Suppressor macrophage treated with lipopolysaccharide for 4 hours (primary cell): ENCODE measurements around the gene DENND4A.

ENCODE experiments used
- DNase-seq: peaks from one replicate; pipeline ENCODE4 v3.0.0-alpha.2; 2020

The DENND4A gene

DNA sequence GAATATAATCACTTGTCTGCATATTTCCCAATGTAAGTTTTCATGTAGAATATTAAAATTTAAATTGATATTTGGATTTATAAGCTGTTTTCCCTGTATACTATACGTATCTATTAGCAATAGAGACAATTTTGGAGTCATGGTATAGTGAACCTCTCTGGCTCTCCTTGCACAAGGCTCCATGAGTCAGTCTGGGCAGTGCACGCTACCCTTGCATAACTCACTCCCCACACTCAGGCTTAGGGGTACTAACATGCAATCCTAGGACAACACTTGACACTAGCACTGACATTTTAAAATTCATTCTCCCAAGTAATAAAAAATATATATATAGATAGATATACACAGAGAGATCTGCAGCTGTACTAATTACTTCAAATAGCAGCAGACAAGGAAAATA is 131.2 kb downstream of the DENND4A start:
- peak; percentile 13 for DNase-seq

DNA sequence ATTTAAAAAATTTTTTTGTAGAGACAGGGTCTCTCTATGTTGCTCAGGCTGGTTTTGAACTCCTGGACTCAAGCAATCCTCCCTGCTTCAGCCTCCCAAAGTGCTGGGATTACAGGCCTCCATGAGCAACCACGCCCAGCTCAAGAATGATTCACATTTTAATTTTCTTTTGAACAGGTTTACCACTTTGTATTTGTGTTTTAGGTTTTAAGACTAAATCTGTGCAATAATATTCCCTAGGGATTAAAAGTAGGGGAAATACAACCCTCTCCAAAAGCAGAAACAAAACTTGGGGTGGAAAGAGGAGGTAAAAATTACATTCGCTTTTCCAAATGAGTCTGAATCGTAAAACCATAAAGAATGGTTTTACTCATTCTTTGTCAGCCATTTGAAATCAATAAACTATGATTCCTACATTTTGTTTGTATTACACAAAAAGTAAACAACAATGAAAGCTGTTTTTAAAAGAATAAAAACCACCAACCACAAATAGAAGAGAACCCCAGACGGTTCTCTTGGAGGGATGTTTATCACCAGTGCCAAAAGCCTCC is 132.5 kb downstream of the DENND4A start:
- DNase-seq: no peak

DNA sequence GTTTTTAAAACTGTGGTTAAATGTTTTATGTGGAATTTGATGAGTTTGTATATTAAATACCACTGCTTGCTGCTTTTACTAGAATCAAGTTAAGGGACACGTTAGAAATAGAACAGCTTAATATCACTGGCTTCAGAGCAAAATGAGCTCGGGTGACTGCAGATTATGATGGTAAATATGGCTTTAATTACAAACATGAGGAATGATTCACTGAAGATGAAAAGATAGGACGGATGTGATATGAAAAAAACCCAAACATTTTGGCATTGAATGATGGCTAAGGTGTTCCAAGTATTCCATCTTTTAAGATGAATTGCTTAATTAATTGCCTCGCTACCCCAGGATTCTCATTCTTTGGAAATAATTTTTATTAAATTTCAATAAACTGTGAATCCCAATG is 136.6 kb downstream of the DENND4A start:
- no peak for DNase-seq

DNA sequence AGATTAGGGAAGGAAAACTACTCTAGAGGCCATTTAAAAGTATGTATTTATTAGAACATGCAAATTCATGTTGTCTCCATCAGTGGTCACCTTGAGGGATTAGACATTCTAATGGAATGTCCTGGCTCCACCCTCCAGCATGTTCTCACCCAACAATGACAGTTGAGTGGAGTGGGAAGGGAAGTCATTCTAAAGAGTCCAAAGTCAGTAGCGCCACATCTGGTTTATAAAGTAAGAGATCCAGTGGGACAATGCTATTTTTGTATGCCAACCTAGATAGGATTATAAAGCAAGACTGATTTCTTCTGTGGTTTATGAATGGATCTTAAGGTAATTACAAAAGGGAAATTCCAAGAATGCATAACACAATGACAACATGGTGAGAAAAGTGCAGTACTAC is 137.1 kb downstream of the DENND4A start:
- no peak for DNase-seq

DNA sequence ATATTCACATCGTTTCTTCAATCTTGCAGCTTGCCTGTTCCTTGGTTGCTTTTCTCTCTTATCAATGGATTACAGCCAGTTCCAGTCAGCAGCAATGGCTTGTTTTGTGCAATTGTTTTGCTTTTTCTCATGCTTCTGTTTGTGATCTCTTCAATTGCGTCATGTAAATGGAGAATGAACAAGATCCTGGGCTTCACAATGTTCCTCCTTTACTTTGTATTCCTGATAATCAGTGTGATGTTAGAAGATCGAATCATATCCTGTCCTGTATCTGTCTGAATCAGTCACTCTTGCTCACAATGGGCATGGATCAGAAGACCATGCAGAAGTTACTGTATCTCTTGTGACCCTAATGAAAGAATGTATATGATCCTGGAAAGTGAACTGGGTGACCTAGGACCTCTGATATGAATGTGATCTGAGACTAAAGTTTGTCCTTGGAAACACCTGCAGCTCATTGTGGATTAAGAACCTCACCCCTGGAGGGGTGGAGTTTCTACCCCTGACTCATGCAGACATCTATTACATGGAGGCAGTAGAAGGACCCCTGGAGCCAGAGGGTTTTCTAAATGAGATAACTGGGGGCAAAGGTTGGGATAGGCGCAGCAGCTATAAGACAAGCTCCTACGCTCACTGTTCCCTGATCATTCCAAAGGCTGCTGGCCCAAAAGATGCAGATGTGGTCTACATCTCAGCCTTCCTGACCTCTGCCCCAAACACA is 138.1 kb downstream of the DENND4A start:
- peak; percentile 7 for DNase-seq

DNA sequence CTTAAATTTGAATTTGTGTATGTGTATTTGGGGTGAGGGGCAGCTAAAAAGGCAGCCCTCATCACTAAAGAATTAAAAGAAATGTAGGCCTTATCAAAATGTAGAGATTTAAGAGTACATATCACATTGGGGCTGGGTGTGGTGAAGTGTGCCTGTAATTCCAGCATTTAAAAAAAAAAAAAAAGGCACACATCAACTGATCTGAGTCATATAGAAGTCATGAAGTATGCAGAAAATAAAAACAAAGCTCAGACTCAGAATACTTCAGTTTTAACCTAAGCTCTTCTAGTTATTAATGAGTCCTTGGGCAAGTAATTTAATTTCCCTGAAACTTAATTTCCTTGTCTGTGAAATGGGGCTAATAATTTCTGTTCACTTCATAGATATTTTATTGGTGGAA is 138.8 kb downstream of the DENND4A start:
- no peak for DNase-seq

DNA sequence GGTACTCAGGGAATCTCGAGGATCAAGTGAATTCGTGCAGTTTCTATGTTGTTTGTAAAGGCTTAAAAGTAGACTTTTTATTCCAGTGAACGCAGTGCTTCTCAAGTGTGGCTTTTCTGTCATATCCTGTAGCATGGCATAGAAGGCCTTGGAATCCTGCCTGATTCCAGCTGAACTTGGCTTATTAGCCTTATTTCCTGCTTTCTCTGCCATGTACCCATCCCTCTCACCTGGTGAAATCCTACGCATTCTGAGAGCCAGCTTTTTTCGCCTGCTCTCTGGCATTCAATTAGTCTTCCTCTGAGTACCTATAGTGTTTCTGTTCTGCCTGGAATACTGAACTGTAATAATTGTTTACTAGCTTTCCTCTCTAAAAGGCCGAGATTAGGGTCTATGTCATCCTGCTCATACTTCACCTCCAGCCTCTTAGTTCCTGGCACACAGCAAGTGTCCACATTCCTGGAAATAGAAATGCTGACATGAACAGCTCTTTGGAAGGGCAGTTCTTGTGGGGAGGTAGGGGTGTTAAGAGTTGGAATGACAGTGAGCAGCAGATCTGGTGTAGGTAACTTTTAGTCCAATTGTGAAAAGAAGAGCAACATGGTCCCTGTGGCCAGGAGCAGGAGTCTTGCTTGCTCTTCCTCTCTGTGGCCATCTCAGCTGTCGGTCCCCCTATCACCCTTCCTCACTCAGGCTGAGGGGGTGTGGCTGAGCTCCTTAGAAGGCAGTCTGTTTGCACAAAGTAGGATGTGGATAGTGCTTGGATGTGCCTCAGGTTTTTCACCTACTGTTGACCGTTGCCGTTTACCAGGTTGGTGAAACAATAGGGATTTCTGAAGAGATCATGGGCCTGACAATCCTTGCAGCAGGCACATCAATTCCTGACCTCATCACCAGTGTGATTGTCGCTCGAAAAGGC is 140.0 kb downstream of the DENND4A start:
- no peak for DNase-seq

DNA sequence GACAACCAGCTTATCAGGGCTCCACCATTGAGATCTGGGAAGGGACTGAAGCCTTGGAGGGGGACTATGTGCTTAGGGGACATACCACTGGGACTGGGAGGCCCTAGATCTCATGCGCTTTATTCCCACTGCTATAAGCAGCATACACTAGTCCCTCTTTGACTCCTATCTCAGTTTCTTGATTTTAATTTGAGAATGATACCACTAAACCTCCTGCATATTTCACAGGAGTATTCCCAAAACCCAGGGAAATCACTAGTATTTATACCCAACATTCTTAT is 141.1 kb downstream of the DENND4A start:
- DNase-seq: no peak

DNA sequence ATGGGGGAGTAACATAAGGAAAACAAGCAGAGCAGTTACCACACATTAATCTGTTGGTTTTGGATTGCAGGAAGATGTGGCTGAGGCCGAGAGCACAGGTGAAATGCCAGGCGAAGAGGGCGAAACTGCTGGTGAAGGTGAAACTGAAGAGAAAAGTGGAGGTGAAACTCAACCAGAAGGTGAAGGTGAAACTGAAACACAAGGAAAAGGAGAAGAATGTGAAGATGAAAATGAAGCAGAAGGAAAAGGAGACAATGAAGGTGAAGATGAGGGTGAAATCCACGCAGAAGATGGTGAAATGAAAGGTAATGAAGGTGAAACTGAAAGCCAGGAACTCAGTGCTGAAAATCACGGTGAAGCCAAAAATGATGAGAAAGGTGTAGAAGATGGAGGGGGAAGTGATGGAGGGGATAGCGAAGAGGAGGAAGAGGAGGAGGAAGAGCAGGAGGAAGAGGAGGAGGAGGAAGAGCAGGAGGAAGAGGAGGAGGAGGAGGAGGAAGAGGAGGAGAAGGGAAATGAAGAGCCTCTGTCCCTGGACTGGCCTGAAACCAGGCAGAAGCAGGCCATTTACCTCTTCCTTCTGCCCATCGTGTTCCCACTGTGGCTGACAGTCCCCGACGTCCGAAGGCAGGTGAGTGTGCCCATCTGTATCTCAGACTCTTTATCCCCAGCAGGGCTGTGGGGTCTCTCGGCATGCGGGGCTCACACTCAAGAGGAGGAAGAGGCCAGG is 141.6 kb downstream of the DENND4A start:
- no peak for DNase-seq

DNA sequence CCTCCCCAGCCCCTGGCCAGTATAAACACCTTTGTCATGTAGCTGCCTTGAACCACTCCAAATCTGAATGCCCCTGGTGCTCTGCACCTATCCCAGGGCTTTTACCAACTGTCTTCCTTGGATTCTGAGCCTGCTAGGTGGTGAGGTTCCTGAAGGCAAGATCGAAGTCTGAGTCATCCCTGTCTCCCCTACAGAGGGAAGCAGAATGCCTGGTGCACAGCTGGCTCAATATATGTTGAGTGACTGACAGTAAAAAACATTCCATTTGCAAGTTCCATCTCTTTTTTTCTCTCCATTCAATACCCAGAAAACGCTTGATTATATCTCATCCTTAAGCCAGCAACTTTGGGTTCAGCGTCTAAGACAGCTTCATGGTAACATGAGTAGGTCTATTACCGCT is 145.6 kb downstream of the DENND4A start:
- DNase-seq: no peak

DNA sequence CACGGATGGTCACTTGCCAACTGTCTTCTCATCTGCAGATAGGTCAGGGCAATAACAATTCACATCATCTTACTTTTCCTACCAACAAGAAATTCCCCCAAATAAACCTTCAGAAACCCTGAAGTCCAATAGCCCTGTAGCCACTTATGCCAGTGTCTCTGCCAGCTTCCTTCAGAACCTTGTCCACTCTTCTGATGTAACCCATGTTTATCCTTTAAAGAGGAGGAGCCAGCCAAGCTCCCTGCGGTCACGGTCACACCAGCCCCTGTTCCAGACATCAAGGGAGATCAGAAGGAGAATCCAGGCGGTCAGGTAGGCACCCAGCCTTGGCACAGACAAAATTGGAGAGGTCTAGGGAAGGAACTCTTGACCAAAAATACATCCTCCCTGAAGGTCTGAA is 146.7 kb downstream of the DENND4A start:
- DNase-seq: no peak

DNA sequence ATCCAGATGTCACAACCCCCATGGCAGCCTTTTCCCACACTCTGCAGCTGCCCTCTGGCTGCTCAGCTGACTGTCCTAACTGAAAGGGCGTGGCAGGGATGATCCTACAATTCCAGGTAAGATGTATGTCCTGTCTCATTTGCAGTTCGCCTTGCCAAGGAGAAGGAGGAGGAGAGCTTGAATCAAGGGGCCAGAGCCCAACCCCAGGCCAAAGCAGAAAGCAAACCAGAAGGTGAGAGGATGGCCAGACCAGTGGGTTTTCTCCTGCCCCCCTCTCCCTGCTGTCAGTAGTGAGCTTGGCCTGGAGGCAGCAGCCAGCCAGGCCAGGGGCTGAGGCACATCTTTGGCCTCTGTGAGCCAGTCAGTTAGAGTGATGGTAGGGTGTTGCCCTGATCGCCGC is 147.8 kb downstream of the DENND4A start:
- DNase-seq: no peak

DNA sequence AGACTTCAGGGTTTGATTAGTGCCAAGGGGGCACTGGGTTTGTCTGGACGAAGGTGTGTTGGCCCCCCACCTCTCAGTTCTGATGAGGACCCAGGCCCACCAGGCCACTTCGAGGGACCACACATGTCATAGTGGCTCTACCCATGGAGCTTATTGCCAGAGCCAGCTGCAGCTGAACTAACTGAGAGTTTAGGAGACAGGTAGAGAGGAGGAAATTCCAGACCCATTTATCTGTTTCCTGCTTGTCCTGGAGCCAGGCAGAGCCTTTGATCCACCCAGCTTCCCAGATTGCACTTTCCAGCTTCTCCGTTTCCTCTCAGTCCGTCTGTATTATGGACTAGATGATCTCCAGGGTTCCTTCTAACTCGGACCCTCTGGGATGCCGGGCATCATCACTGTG is 149.5 kb downstream of the DENND4A start:
- no peak for DNase-seq

DNA sequence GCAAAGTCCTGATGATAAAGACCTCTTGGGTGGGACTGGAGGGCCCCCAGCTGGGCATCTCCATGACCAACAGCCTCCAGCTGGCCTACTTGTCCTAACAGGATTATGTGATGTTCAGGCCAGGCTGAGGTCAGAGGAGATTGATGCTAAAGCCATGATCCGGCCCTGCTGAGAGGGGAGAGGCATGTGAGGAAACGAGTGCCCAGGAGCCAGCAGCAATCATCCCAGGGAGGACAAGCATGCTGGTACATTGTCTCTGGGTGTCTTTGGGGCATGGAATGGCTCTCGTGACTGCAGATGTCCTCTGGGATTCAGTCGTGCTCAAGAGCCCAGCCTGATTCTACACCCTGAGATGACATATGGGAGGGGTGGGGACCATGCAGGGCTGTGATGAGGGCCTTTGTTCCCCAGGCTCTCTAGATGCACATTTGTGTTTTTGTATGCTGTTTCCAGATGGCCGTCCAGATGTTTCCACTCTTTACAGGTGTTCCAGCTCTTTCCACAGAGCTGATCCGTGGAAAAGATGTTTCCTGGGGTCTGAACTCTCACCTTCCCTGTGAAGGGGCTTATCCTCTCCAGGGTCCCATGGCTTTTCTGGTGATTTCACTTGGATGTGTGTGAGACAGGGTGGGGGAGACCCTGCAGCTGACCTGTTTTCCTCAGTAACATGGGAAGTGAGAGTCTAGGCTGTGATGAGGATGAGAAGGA is 150.2 kb downstream of the DENND4A start:
- DNase-seq: no peak

DNA sequence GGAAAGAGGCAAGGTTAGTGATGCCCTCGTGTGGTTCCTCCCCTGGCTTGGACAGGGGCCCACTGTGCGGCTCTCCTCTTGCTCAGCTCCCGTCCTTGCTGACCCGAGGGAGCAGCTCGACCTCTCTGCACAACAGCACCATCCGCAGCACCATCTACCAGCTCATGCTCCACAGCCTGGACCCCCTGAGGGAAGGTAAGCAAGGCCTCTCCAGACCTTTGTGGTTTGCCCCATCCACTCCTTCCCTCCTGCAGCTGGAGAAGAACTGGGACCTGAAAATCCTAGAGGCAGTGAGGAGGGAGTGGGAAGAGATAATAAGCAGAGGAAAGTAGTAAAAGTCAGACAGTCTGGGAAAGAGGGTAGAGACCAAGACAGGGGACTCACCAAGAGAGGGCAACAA is 152.6 kb downstream of the DENND4A start:
- DNase-seq: no peak

DNA sequence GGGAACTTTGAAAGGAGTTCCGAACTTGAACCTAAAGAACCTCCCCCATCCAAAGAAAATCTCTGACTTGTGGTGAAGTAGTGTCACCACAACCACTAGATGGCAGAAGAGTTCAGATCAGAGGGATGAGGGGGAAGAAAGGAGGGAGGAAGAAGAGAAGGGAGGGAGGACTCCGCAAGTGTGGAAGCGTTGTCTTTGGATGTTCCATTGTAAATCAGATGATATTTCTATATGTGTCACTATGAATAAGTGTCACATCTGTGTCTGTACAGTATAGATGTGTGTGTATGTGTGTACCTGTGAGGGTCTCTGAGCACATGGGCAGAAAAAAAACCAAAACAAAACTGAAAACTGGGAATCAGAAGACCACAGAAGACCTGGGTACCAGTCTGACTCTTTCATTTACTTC is 153.4 kb downstream of the DENND4A start:
- DNase-seq: peak; percentile 77

DNA sequence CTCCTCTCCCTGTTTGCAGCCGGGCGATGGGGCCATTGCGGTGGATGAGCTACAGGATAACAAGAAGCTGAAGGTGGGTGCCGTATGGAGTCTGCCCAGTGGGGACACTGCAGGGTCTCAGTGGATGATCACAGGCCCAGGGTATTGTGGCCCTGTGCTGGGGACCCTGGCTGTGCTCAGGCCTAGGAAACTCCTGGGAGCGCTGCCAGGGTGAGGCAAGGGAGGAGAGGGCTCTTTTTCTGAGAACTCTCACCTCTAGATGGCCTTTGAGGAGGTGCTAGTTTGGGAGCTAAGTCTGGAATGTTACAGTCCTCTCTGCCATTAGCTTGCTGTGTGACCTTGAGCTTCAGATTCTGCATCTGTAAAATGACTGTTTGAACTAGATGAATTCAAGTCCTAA is 154.0 kb downstream of the DENND4A start:
- DNase-seq: no peak

DNA sequence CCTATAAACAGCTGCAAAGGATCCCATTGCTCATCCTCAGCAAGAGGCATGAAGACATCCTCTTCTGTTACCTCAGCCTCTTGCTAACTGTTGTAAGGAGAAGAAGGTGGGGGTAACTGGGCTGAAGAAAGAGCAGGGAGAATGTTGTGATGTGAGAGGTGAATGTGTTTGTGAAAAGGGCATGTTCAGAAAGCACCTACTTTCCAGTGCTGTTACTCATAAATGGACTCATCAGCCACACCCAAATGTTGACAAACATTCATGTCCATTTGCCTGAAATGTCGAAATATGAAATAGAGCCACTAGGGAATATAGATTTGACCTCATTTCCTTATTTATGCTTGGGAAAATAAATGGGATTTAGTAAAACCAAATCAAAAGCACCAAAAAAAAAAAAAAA is 157.7 kb downstream of the DENND4A start:
- DNase-seq: peak; percentile 41

DNA sequence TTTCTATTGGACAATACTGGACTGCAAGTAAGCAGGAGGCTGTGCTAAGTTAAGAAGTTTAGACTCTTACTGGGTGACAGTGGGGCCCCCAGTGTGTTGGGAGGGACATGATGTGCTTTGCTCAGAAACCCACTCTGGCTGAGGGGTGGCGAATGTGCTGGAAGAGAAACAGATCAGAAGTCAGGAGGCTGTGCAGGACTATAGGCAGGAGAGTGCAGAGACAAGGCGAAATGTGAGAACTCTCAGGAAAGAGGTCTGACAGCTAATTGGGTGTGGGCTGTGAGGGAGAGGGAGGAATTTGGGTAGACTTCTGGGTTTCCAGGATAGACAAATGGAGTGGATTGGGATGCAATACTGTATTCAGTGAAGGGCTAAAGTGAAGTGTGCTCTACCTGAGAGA is 158.3 kb downstream of the DENND4A start:
- no peak for DNase-seq

DNA sequence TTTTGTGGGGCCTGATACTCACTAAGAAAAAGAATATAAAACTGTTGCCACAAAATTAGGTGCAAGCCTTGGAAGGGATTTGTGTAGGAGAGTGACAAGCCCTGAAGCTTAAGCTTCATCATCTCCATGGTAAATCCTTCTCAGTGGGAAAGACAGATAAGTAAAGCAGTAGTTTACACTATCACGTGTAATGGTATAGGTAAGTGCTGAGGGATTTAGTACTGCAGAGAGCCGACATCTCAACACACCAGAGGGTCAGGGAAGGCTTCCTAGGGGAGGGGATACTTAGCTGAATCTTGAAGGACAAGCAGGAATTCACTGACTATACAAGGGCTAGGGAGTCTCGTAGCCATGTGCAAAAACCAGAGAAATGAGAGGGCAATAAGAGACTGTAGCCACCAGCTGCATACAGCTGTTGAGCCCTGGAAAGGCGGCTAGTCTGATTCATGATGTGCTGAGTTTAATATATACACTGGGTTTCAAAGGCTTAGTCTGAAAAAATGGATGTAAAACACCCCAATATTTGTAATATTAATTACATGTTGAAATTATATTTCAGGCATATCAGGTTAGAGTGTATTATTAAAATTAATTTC is 159.2 kb downstream of the DENND4A start:
- DNase-seq: no peak

DNA sequence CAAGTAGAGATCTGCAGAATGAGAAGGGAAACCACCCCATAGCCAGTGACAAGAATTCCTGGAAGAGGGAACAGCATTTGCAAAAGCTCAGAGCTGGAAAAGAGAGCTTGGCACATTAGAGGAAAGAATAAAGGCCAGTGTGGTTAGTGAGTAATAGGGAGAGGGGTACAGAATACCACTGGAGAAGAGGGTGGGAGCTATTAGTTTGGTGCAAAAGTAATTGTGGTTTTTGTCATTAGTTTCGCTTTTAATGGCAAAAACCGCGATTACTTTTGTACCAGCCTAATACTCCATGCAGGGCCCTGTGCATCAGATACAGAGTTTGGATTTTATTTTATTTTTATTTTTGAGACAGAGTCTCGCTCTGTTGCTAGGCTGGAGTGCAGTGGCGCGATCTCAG is 160.6 kb downstream of the DENND4A start:
- DNase-seq: no peak

DNA sequence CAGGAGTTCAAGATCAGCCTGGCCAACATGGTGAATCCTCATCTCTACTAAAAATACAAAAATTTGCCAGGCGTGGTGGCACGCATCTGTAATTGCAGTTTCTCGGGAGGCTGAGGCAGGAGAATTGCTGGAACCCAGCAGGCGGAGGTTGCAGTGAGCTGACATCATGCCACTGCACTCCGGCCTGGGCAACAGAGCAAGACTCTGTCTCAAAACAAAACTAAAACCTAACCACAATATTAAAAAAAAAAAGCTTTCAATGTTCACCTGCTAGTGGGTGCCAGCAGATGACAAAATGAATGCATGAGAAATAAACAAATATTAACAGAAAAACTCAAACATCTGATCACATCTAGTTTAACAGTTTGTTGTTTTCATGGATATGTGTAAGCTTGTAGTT is 161.3 kb downstream of the DENND4A start:
- DNase-seq: no peak

DNA sequence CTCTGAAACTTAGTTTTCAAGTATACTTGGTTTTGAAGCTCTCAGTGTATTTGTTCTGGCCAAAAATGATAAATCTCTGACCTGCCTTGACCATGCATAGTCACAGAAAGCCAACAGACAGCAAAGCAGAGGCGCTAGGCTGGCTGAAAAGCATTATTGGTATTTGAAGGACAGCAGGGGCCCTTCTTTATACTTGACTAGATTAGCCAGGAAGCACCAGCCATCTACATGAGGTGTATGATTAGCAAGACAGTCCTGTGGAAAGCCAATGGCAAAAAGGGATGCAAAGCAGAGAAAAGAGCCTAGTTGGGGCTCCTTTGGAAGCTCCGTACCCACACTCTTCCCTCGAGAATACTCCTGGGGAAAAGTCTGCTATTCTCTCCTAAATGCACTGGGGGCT is 162.5 kb downstream of the DENND4A start:
- DNase-seq: no peak
